Hematopoietic multipotent progenitor cell treated with erythropoietin and hydrocortisone succinate and interleukin-3 and kit ligand, for 8 days (in vitro differentiated cells): ENCODE data around the gene PFN1.

Experiments
- DNase-seq: peaks from one replicate; pipeline ENCODE4 v3.0.0-alpha.2; 2015

PFN1 gene

DNA sequence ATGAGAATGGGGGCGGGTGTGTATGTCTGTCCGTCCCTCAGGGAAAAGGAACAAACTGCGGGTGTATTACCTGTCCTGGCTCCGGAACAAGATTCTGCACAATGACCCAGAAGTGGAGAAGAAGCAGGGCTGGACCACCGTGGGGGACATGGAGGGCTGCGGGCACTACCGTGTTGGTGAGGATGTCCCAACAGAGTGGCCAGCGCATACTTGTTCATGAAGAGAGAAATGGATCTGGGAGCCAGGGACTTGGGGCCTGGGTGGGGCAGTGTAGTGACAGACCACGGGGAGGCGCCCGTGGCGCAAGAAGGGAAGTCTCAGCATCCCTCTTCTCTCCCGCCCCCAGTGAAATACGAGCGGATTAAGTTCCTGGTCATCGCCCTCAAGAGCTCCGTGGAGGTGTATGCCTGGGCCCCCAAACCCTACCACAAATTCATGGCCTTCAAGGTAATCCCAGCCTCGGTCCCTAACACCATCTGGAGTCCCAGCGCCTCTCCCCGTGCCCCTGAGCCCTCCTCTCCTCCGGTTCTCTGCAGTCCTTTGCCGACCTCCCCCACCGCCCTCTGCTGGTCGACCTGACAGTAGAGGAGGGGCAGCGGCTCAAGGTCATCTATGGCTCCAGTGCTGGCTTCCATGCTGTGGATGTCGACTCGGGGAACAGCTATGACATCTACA is 52.5 kb downstream of the PFN1 start:
- DNase-seq, result no peak
